AG04449 (cell line): ENCODE measurements around the gene EXOC6B.

ENCODE experiments used
- CTCF ChIA-PET: fragments of 350-600 bp; formaldehyde crosslinking; extraction: SDS; loops from one replicate; lab custom pipeline; 2021; ENCODE audit warnings: antibody characterized with exemption; lab: Yijun Ruan, JAX
- POLR2A ChIA-PET: fragments of 400-600, 350-600 bp; formaldehyde crosslinking; extraction: SDS; loops from one replicate; lab custom pipeline; 2020; ENCODE audit warnings: antibody characterized with exemption, inconsistent platforms; lab: Yijun Ruan, JAX
- DNase-seq: peaks from one replicate; pipeline ENCODE4 v3.0.0-alpha.2; 2010; ENCODE audit warnings: low read depth, low spot score
- H3K4me3 ChIP-seq: 2 replicates; pipeline ENCODE4 v1.5.1; 2011; ENCODE audit warnings: low read depth, mild to moderate bottlenecking, control low read depth, low read length
- CTCF ChIP-seq: IDR thresholded peaks from one replicate; pipeline ENCODE4 v1.5.1; 2011; ENCODE audit warnings: mild to moderate bottlenecking, moderate library complexity, low read length, control low read depth, inconsistent platforms; ENCODE audit not compliant: insufficient read depth; ENCODE audit errors: missing control alignments

EXOC6B gene

GRCh38 chr2:72136331-72136730 lies 689.5 kb downstream of the EXOC6B start:
- DNase-seq = no peak
- ChIA-PET CTCF (interaction anchor here (1.2 to 3.5 kb wide), 9 partner anchors 7 to 610 kb away, joined by 3 to 28 read pairs (median 6); no protein-coding TSS in a partner anchor), POLR2A (no interaction called here)
- H3K4me3 ChIP-seq = no peak overlapping the region
- TF ChIP-seq CTCF = no peak

- no peak for DNase-seq
- ChIA-PET POLR2A (no interaction called here), CTCF (interaction anchor here (0.9 to 3.5 kb wide), 6 partner anchors 11 to 611 kb away, joined by 3 to 28 read pairs (median 4); no protein-coding TSS in a partner anchor)
- no peak for TF ChIP-seq CTCF
- H3K4me3 ChIP-seq = no peak overlapping the region
Observed at GRCh38 chr2:72135921-72136320, 689.9 kb downstream of the EXOC6B start.

- ChIA-PET POLR2A (no interaction called here), CTCF (interaction anchor here (0.6 to 3.5 kb wide), 6 partner anchors 10 to 232 kb away, joined by 3 to 28 read pairs (median 4); no protein-coding TSS in a partner anchor)
- no peak for DNase-seq
- H3K4me3 ChIP-seq = no peak overlapping the region
- no peak for TF ChIP-seq CTCF
Observed at GRCh38 chr2:72134997-72135800, 690.6 kb downstream of the EXOC6B start.

DNA sequence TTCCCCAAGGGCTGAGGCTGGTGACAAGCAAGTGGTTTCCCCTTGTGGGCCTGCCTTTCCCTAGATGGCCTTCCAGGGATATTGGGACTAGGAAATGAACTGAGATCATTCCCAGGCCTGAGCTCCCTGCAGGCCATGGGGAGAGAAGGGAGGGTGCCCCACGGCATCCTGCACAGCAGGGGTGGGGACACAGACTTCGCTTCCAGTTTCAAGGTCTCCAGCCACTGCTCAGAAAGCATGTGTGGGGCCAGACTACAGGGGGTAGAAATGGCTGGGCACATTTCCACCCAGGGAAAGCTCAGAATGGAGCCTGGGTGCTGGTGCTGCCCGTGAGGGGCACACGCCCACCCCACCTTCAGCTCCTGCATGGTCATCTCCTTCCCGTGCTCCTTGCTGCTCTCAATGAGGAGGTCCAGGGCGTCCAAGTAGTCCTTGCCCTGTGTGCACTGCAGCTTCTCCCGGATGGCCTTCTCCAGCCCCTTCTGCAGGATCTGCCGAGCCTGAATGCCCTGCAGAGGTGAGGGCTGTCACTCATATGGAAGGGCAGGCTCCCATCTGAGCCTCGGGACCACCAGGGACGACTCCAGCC lies 691.3 kb downstream of the EXOC6B start:
- CTCF ChIA-PET = interaction anchor here (0.6 to 2.9 kb wide), 3 partner anchors 10 to 336 kb away, joined by 3 to 8 read pairs (median 4); no protein-coding TSS in a partner anchor
- no peak for TF ChIP-seq CTCF
- no peak overlapping the region for H3K4me3 ChIP-seq
- POLR2A ChIA-PET = no interaction called here
- no peak for DNase-seq

GRCh38 chr2:72133721-72134407 lies 692.0 kb downstream of the EXOC6B start:
- POLR2A ChIA-PET = no interaction called here
- DNase-seq = no peak
- H3K4me3 ChIP-seq = no peak overlapping the region

More at GRCh38 chr2:72133721-72134407, 692.0 kb downstream of the EXOC6B start:
- CTCF ChIA-PET = interaction anchor here (1.0 to 2.9 kb wide), 2 partner anchors 10 to 335 kb away, joined by 4 to 8 read pairs; no protein-coding TSS in a partner anchor
- no peak for TF ChIP-seq CTCF
